DMS 273 treated with DMSO at 0.1 percent for 48 hours (cell line): Measurements from ENCODE around the gene ARHGEF39.

Experiments
- DNase-seq: peaks from one replicate; lab custom pipeline; 2025; lab: John Stamatoyannopoulos, UW

Gene ARHGEF39

DNA sequence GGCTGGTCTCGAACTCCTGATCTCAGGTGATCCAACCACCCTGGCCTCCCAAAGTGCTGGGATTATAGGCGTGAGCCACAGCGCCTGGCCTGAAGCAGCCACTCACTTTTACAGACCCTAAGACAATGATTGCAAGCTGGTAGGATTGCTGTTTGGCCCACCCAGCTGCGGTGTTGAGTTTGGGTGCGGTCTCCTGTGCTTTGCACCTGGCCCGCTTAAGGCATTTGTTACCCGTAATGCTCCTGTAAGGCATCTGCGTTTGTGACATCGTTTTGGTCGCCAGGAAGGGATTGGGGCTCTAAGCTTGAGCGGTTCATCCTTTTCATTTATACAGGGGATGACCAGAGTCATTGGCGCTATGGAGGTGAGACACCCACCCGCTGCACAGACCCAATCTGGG is 10.2 kb upstream of the ARHGEF39 start:
- no peak for DNase-seq

DNA sequence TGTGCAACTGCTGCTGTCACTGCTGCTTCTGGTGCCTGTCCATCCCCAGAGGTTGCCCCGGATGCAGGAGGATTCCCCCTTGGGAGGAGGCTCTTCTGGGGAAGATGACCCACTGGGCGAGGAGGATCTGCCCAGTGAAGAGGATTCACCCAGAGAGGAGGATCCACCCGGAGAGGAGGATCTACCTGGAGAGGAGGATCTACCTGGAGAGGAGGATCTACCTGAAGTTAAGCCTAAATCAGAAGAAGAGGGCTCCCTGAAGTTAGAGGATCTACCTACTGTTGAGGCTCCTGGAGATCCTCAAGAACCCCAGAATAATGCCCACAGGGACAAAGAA is 9.0 kb upstream of the ARHGEF39 start:
- DNase-seq = no peak

DNA sequence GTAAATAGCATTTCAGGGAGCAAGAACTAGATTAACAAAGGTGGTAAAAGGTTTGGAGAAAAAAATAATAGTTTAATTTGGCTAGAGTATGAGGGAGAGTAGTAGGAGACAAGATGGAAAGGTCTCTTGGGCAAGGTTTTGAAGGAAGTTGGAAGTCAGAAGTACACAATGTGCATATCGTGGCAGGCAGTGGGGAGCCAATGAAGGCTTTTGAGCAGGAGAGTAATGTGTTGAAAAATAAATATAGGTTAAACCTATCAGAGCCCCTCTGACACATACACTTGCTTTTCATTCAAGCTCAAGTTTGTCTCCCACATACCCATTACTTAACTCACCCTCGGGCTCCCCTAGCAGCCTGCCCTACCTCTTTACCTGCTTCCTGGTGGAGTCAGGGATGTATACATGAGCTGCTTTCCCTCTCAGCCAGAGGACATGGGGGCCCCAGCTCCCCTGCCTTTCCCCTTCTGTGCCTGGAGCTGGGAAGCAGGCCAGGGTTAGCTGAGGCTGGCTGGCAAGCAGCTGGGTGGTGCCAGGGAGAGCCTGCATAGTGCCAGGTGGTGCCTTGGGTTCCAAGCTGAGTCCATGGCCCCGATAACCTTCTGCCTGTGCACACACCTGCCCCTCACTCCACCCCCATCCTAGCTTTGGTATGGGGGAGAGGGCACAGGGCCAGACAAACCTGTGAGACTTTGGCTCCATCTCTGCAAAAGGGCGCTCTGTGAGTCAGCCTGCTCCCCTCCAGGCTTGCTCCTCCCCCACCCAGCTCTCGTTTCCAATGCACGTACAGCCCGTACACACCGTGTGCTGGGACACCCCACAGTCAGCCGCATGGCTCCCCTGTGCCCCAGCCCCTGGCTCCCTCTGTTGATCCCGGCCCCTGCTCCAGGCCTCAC is 8.4 kb upstream of the ARHGEF39 start, which contains the start of gene CA9:
Gene CA9 (plus strand): TSS at position 797 of the 893 bp plus-strand sequence. CDS start 32 bp downstream, at position 829.
- peak; percentile 20 for DNase-seq

DNA sequence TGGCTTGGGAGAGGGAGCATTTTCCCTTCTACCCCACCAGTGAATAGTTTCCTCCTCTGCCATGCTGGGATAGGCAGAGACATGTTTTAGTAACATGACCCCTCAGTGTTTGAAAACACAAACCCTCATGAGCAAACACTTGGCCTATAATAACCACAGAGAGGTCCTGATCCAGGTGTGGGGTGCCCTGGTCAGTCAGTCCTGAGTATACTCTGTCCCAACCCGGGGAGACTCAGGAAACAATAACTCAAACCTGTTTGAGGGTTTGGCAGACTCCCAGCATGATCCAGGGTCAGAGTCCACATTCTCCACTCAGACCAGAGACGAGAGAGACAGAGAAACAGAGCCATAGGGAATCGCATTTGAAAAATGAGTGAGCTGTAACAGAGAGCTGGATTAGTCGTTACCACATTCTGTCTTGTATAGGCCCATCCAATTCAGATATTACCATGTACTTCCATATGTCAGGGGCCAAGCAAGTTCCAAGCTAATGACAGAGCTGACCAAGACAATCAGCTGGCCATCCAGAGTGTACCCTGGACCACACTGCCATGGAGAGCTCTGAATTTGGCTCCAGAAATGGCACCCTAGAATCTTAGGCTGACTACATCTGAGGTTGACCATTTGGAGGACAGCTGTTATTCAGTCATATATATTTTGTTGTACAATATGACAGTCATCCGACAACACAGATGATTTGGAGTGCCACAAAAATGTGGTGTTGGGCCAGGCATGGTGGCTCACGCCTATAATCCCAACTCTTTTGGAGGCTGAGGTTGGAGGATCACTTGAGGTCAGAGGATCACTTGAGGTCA is 4.5 kb upstream of the ARHGEF39 start:
- DNase-seq = no peak

DNA sequence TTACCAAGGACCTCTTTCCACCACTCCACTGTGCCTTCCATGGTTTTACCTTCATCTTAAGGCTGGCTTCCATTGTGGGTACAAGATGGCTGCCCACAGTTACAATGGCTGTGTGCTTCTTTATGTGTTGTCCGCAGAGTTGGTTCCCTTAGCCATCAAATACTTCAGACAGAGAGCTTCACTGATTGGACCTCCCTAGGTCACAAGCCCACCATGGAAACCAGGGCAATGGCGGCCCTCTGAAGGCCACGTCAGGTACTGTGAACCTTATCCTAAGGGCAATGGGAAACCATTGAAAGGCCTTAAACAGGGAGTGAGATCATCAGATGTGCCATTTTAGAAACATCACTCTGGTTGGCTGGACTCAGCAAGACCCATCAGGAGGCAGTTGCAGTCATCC is 2.9 kb upstream of the ARHGEF39 start:
- no peak for DNase-seq

DNA sequence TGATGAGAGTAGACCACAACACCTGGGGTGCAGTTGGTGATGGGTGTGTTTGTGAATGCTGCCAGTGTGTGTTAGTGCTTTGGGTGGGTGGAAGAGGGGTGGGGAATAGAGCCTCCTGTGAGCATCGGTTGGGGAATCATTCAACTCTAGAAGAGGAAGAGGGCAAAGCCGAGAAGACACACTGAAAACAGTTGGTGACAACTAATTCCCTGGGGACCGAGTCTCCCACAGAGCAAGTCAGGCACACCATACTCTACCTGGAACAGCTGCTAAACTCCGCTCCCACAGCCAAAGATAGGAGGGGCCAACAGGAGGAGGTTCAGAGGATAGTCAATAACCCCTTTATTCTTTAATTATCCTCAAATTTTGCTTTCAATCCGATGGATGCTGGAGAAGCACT is 1.6 kb upstream of the ARHGEF39 start:
- DNase-seq = no peak

DNA sequence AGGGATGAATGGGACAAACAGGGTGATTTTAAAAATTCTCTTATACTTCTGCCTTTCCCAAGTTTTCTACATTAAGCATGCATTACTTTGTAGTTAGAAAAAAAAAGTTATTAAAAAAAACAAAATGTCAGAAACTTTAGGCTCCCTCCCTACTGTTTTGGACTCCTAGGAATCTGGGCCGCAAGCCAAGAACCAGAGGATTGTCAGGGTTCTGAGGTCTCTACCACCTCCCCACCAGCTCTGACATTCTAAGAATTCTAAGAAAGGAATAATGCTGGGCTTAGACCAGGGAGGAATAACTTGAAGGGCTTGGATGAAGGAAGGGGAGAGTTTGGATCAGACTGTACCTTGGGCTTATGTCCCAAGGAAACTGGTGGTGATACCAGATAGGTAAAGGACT is 1.1 kb upstream of the ARHGEF39 start:
- no peak for DNase-seq

DNA sequence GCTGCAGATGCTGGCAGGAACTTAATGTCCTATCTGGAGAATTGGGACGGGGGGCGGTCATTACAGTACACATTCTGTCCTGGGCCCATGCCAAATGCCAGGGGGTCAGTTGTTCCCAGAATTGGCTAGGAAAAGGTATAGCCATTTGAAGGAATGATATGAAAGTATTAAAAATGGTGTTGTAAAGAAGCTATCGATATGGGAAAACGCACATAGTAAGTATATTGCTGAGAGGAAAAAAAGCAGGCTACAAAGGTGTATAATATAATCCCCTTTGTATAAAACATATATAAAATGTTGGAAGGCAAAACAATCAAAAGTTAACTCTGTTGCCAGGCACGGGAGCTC is 450 bp upstream of the ARHGEF39 start:
- no peak for DNase-seq

DNA sequence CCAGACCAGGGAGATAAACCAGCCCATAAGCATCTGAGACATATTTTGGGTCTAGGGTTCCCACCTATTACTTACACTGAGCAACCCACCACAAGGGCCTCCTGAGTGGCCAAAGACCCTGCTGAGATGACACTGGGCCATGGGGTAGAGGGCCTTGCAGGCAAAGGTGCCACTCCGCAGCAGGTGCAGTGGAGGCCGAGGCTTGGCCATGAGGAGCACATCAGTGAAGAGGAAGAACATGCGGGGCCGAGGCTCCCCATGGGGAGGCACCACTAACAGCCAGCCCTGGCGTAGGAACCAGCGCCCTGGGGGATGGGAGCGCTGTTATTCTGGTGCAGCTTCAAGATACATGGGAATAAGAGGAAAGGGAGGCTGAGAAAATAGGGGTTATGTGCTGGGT is 2.6 kb downstream of the ARHGEF39 start:
- no peak for DNase-seq

DNA sequence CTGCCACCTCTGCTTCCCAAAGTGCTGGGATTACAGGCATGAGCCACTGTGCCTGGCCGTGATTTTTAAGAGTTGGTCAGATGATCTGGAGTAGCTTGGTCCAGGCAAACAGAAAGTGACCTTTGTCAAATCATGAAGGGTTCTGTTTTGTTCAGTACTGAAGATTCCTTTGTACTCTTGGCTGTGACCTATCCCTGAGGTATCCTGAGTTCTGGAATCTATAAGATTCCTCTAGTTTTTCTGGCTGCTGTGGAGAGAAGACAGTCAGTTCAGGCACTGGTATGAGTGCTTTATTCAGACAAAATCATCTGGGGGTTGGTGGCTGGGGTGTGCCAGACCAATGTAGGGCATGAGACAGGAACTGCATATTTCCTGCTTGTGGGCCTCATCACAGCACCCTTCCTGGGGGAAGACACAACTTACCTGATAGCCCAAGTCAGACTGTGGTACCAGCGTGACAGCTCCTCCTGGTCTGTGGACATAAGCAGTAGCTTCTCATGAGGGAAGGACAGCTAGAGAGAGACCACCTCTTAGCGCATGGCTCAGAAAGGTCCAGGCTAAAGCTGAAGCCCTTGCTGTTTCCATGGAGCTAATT is 3.1 kb downstream of the ARHGEF39 start:
- no peak for DNase-seq

DNA sequence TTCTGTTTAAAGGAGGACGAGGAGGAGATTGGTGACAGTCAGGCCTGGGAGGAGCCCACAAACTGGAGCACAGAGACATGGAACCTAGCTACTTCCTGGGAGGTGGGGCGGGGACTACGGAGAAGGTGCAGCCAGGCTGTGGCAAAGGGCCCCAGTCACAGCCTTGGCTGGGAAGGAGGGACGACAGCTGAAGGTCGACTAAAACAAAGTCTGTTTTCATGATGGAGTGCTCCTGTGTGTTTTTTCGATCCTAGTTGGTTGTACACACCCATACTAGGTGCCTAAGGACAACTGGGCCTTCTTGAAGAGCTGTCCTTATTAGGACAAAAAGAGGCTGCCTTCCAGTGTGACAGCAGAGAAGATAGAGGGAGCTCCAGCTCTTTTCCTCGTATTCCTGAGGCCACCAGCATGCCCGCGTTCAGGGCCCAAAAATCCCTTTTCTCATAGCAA is 4.0 kb downstream of the ARHGEF39 start:
- DNase-seq = no peak

DNA sequence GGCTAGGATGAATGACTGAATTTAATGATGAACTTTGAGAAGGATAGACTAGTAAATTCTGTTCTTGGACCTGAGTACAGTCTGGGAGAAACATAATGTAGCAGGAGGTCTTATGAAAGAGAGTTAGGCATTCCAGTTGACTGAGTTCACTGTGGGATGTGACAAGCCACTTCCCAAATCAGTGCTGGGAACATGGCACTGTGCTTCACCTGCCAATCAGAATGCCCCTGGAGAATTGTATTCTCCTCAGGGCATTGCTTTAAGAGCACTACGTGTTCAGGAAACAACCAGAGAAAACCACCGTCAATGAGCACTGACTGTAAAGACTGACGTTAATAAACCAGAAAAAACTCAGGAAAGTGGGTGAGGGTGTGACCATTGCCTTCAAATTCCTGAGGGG is 5.7 kb downstream of the ARHGEF39 start:
- DNase-seq = no peak

DNA sequence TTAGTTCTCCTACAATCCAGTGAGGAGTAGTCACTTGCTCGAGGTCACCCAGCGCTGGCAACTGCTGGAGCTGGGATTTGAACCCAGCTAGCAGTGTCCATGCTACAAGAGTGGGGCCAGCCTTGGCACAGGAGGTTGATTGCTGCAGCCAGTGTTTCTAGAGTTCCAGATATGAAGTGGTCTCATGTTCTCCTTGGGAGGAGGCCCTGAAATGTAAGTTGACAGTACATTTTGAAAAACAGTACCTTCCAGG is 6.1 kb downstream of the ARHGEF39 start:
- DNase-seq = no peak

DNA sequence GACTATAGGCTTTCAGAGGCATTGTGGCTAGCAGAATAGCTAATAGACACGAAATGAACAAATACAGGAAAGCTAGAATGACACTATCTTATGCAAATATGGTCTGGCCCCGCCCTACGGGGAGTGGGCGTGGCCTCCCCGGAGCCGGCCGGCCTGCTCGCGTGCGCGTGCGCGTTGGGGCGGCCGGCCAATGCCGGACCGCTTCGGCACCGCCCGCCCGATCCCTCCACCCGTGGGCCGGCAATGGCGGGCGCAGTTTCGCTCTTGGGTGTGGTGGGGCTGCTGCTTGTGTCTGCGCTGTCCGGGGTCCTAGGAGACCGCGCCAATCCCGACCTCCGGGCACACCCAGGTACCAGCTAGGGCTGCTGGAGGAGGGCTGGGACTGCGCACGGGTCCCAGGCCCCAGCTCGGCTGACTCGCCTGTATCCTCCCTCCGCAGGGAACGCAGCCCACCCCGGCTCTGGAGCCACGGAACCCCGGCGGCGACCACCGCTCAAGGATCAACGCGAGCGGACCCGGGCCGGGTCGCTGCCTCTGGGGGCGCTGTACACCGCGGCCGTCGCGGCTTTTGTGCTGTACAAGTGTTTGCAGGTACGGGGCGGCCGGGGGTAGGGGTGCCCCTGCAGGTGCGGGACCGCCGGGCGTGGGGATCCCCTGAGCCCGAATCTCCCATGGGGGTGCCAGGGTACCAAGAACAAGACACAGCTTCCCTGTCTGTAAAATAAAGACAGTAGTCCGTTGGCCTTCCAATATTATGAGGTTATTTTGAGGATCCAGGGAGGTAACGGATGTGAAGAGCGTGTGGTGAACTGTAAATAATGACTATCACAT is 6.6 kb downstream of the ARHGEF39 start, which contains the start of gene CCDC107:
Gene CCDC107 (plus strand): TSS at position 156 of the 831 bp plus-strand sequence. CDS start 88 bp downstream, at position 244.
- DNase-seq = no peak

DNA sequence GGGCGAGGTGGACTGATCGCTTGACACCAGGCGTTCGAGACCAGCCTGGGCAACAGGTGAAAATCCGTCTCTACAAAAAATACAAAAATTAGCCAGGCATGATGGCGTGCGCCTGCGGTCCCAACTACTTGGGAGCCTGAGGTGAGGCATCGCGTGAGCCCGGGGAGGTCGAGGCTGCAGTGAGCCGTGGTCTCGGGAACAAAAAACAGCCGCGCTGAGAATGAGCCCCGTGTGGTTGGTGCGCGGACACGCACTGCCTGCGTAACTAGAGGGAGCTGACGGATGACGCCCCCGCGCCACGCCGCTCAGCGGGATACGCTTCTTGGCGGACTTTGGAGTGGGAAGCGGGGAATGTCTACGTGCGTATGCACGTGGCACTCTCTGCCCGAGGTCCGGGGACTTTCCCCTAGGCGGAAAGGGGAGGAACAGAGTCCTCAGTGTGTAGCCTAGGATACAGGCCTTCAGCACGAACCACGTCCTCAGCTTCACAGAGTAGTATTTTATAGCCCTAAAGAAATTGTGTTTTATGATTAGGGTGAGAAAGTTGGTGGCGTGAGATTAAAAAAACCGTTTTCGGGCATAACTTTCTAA is 7.4 kb downstream of the ARHGEF39 start, which contains the start of gene RMRP:
Gene RMRP (minus strand): TSS at position 474 of the 591 bp plus-strand sequence.
- peak; percentile 97 for DNase-seq

DNA sequence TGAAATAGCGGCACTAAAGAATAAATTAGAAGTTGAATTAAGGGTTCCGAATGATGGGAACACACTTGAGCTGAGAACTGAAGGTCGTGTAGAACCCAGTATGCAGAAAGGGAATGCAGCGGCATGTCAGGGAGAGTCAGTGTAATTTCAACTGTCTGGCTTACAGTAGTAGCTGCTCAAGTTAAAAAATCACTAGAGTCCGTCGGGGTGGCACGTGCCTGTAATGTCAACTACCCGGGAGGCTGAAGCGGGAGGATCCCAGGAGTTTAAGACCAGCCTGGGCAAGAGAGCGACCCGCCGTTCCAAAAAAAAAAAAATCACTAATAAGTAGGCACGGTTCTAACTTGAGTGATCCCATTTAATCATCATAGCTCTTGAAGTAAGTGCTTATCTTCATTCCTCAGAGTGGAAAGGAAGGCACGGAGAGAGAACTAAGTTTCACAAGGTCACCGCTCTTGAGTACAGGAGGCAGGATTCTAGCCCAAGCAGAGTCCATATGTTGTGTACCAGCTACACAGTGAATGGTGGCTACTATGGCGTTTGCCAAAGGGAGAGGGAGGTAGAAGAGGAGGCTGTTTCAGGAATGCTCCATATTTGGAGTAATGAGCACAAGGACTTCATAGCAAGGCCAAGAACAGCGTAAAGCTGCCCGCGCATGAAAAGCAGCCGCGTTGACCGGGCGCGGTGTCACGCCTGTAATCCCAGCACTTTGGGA is 8.0 kb downstream of the ARHGEF39 start:
- no peak for DNase-seq

DNA sequence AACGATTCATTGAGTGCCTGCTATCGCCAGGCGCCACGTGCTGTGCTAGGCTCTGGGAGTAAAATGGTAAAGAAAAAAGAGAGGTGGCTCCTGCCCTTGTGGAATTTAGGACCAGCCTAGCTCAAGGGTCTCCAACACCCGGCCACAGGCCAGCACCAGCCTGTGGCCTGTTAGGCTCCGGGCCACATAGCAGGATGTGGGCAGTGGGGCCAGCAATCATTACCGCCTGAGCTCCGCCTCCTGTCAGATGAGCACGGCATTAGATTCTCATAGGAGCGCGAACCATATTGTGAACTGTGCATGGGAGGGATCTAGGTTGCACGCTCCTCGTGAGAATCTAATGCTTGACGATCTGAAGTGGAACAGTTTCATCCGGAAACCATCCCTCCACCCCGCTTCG is 8.6 kb downstream of the ARHGEF39 start:
- DNase-seq = no peak

DNA sequence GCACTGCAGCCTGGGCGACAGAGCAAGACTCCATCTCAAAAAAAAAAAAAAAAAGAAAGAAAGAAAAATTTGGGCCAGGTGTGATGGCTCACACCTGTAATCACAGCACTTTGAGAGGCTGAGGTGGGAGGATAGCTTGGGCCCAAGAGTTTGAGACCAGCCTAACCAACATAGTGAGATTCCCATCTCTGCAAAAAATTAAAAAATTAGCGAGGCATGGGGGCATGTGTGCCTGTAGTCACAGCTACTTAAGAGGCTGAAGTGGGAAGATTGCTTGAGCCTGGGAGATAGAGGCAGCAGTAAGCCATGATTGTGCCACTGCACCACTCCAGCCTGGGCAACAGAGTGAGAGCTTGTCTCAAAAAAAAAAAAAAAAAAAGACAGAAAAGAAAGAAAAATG is 11.4 kb downstream of the ARHGEF39 start:
- no peak for DNase-seq

DNA sequence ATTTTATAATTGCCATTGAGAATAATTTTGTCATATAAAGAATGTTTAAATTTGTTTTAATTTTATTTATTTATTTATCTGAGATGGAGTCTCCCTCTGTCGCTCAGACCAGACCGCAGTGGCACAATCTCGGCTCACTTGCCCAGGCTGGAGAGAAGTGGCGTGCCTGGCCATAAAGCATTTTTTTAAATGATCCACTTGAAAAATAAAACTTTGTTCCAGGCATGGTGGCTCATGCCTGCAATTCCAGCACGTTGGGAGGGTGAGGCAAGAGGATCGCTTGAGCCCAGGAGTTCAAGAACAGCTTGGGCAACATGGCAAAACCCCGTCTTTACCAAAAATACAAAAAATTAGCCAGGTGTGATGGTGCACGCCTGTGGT is 12.2 kb downstream of the ARHGEF39 start:
- no peak for DNase-seq

DNA sequence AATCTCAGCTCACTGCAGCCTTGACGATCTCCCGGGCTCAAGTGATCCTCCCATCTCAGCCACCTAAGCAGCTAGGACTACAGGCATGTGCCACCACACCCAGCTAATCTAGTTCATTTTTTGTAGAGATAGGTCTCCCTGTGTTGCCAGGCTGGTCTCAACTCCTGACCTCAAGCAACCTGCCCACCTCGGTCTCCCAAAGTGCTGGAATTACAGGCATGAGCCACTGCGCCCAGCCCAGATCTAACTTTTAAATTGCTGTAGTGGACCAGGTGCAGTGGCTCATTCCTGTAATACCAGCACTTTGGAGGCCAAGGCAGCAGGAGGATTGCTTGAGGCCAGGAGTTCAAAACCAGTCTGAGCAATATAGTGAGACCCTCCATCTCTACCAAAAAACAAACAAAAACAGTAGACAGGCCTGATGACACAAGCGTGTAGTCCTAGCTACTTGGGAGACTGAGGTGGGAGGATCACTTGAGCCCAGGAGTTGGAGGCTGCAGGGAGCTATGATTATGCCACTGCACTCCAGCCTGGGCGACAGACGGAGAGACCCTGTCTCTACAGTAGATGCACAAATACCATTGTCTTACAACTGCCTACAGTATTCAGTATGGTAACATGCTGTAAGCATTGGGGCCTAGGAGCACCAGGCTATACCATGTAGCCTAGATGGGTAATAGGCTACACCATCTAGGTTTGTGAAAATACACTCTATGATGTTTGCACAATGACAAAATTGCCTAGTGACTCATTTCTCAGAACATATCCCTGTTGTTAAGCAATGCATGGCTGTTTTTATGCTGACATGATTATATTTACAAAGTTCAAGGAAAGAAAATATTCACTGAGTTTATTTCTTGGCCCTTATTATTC is 12.8 kb downstream of the ARHGEF39 start:
- DNase-seq = no peak
